GM19372 (cell line): Measurements from ENCODE around the gene PTPRC.
A peak's percentile ranks its signal among the peaks of the same experiment; 100 is the strongest.

Experiments
- ATAC-seq: cut with Tn5 transposase; IDR thresholded peaks from one replicate; pipeline ENCODE4 v1.9.1; 2021; ENCODE audit warnings: mild to moderate bottlenecking, low read depth, moderate library complexity; ENCODE audit not compliant: unreplicated experiment

PTPRC gene

GRCh38 chr1:198642983-198643382 is 4.1 kb downstream of the PTPRC start:
- no peak for ATAC-seq

GRCh38 chr1:198643808-198644207 is 5.0 kb downstream of the PTPRC start:
- ATAC-seq = no peak

GRCh38 chr1:198647055-198647454 is 8.2 kb downstream of the PTPRC start:
- no peak for ATAC-seq

GRCh38 chr1:198648592-198648991 is 9.8 kb downstream of the PTPRC start:
- no peak for ATAC-seq

GRCh38 chr1:198649232-198649967 is 10.6 kb downstream of the PTPRC start:
- peak; percentile 11 for ATAC-seq

- ATAC-seq = peak; percentile 53
Observed at GRCh38 chr1:198649968-198650338, 11.1 kb downstream of the PTPRC start.

- ATAC-seq = no peak
Observed at GRCh38 chr1:198650506-198650905, 11.7 kb downstream of the PTPRC start.

GRCh38 chr1:198651650-198652400 is 13.0 kb downstream of the PTPRC start:
- ATAC-seq = no peak

- no peak for ATAC-seq
Observed at GRCh38 chr1:198653808-198654413, 15.1 kb downstream of the PTPRC start.

GRCh38 chr1:198655459-198656121 is 16.8 kb downstream of the PTPRC start:
- no peak for ATAC-seq

- ATAC-seq = no peak
Observed at GRCh38 chr1:198656500-198656932, 17.7 kb downstream of the PTPRC start.

- peak; percentile 48 for ATAC-seq
Observed at GRCh38 chr1:198657550-198658064, 18.8 kb downstream of the PTPRC start.

GRCh38 chr1:198660341-198661261 is 21.8 kb downstream of the PTPRC start:
- ATAC-seq = no peak

- no peak for ATAC-seq
Observed at GRCh38 chr1:198662821-198663220, 24.0 kb downstream of the PTPRC start.

- no peak for ATAC-seq
Observed at GRCh38 chr1:198664068-198664788, 25.4 kb downstream of the PTPRC start.

- no peak for ATAC-seq
Observed at GRCh38 chr1:198667186-198667585, 28.3 kb downstream of the PTPRC start.

GRCh38 chr1:198667807-198668206 is 29.0 kb downstream of the PTPRC start:
- ATAC-seq = no peak

GRCh38 chr1:198669023-198669698 is 30.3 kb downstream of the PTPRC start:
- peak; percentile 64 for ATAC-seq

GRCh38 chr1:198669771-198670170 is 30.9 kb downstream of the PTPRC start:
- ATAC-seq = no peak
